ENCODE results near the gene DCDC1.
"Not testable (repeated sequence)": the region's sequence is repeated elsewhere in the genome, so short reads cannot be mapped to it uniquely, and the experiment has no call there.

The DCDC1 gene

DNA sequence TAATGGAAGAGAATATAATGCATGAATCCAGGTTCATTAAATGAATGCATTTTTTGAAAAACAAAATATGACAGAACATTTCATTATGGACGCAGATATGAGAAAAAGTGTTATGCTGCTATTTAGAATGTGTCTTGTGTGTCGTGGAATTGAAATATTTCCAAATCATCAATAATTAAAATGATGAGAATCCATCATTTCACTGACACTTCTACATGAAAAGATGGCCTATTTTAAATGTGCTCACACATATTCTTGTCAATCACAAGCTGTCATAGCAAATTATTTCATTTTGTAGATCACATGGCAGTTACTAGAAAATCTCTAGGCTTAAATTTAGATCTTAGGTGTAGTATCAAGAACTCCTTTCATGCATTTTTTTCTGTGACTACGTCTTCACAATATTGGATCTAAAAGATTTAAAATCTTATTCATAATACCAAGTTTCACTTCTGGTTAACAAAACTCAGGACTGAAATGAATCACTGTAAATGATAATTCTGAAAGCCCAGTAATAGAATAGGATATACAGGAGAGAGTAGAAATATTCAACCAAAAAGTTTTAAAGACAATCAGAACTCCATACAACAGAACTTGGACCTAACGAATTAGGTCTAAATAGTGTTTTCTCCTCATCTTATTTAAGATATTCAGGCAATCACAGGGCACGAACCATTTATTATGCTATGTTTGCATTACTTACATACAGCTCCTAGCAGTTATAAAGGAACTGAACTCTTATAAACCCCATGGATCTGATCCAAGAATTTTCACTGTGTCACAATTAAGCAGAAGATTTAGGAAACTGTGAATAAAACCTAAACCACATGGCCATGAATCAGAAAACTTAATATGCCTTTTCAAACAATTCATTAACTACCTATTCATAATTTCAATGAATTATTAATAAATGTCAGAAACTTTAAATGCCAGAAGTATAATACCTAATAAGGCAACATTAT is 67.7 kb downstream of the DCDC1 start:
- DNase-seq (ENCODE audit: low read depth in 2 of 2), result no peak
- no peak overlapping the region for H3K4me3 ChIP-seq (replicated peaks in 1 of 2; ENCODE audit: low read depth in 2 of 2, low read length in 2 of 2)
- TF ChIP-seq, protein P1, sequence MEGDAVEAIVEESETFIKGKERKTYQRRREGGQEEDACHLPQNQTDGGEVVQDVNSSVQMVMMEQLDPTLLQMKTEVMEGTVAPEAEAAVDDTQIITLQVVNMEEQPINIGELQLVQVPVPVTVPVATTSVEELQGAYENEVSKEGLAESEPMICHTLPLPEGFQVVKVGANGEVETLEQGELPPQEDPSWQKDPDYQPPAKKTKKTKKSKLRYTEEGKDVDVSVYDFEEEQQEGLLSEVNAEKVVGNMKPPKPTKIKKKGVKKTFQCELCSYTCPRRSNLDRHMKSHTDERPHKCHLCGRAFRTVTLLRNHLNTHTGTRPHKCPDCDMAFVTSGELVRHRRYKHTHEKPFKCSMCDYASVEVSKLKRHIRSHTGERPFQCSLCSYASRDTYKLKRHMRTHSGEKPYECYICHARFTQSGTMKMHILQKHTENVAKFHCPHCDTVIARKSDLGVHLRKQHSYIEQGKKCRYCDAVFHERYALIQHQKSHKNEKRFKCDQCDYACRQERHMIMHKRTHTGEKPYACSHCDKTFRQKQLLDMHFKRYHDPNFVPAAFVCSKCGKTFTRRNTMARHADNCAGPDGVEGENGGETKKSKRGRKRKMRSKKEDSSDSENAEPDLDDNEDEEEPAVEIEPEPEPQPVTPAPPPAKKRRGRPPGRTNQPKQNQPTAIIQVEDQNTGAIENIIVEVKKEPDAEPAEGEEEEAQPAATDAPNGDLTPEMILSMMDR (IDR thresholded peaks at IDR 0.05; ENCODE audit: low read depth, low read length), result no peak

DNA sequence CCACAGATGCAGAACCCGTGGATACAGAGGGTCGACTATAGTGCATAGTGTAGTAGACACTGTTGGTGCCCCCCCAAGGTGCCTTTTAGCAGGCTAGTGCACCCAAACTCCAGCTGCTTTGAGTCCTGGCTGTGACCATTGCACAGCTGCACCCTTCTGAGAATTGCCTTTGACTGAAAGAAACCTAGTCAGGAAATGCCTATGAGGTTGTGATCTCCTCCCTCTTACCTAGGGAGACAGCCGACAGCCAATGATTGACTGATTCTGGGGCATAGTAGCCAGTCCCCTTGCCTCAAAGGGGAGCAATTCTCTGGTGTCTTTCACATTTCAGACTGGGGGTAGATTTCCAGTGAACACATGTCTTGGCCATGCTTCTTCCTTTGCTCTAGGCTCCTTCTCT is 74.2 kb downstream of the DCDC1 start:
- no peak overlapping the region for H3K4me3 ChIP-seq (replicated peaks in 1 of 2; ENCODE audit: low read depth in 2 of 2, low read length in 2 of 2)
- DNase-seq (ENCODE audit: low read depth in 2 of 2), result no peak
- TF ChIP-seq, protein P1 (IDR thresholded peaks at IDR 0.05; ENCODE audit: low read depth, low read length), result no peak

DNA sequence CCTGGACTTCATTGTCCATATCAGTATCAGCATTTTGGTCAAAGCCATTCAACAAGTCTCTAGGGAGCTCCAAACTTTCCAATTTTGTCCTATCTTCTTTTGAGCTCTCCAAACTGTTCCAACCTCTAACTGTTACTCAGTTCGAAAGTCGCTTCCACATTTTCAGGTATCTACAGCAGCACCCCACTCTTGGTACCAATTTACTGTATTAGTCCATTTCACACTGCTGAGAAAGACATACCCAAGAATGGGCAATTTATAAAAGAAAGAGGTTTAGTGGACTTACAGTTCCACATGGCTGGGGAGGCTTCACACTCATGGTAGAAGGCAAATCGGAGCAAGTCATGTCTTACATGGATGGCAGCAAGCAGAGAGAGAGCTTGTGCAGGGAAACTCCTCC is 96.0 kb downstream of the DCDC1 start:
- not testable (repeated sequence) for H3K4me3 ChIP-seq (replicated peaks in 1 of 2; ENCODE audit: low read depth in 2 of 2, low read length in 2 of 2)

DNA sequence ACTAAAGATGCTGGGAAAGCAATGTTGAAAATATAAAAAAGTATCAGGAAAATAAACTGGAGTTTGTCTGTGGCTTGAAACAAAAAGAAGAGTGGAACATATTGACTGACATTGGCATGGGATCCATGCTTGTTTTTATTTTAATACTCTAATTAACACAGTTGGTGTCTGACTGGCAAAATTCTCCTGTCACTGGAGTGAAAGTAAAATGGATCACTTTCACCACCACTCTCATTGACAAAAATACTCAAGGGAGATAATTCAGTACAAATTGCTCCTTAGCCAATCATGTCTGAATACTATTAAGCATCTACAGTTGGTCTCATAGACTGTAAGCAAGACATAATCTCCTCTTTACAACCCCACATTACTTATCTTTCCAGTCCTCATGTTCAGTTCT is 101.8 kb downstream of the DCDC1 start:
- DNase-seq (ENCODE audit: low read depth in 2 of 2), result no peak

More for the DNA sequence above, 96.0 kb downstream of the DCDC1 start:
- not testable (repeated sequence) for DNase-seq (ENCODE audit: low read depth in 2 of 2)

DNA sequence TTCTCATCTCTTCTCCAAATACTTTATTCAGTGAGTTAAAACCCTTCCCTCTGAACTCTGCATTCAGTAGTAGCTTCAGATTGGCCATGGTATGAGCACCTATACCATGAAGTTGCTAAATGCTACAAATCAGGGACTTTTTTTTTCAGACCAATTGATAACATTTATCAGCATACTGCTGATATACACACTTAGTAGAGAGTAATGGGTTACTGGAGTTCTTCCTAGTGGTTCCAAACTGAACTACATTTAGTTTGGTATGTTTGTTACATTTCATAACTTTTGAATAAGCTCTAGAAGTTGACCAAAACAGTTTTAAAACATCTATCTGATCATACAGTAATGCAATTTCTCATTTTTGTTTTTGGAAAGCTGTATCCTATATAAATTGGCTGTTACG is 104.7 kb downstream of the DCDC1 start:
- DNase-seq (ENCODE audit: low read depth in 2 of 2), result no peak
- TF ChIP-seq, protein P1 (IDR thresholded peaks at IDR 0.05; ENCODE audit: low read depth, low read length), result no peak
- no peak overlapping the region for H3K4me3 ChIP-seq (replicated peaks in 1 of 2; ENCODE audit: low read depth in 2 of 2, low read length in 2 of 2)

More for the DNA sequence above, 101.8 kb downstream of the DCDC1 start:
- H3K4me3 ChIP-seq (replicated peaks in 1 of 2; ENCODE audit: low read depth in 2 of 2, low read length in 2 of 2), result no peak overlapping the region
- TF ChIP-seq, protein P1 (IDR thresholded peaks at IDR 0.05; ENCODE audit: low read depth, low read length), result no peak

DNA sequence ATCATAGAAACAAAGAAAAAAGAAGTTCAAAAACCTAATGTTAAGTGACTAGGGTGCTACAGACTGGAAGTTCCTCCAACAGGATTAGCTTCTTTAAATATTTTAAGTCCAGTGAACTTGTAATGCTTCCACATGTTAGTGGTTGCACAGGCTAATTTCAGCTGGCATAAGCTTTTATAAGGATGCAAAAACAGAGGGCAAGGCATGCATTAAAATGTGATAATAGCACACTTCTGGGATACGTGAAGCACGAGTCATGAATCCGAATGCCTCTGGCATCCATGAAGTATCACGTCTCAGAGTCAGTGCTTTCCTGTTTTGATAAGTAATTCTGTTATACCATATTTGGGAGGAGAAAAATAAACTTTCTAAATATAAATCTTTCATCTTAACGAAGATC is 106.8 kb downstream of the DCDC1 start:
- no peak overlapping the region for H3K4me3 ChIP-seq (replicated peaks in 1 of 2; ENCODE audit: low read depth in 2 of 2, low read length in 2 of 2)
- peak; percentile 3 to 5 for DNase-seq (ENCODE audit: low read depth in 2 of 2)
- TF ChIP-seq, protein P1 (IDR thresholded peaks at IDR 0.05; ENCODE audit: low read depth, low read length), result no peak

DNA sequence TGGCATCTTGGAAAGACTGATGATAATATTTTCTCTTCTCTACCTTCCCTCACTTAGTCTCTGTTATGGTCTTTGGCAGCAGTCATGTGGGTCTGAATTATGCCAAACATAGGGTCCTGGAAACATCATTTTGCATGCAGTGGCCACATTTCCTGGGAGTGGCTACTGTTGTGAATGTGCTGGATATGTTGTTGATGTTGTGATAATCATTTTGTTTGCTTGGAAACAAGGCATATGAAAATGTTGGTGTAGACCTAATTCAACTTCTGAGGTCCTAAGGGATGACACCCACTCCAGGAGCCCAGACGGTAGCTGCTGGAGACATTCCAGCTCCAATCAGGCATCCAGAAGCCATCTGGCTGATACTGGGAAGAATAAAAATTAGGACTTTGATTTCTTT is 109.7 kb downstream of the DCDC1 start:
- H3K4me3 ChIP-seq (replicated peaks in 1 of 2; ENCODE audit: low read depth in 2 of 2, low read length in 2 of 2), result no peak overlapping the region
- no peak for DNase-seq (ENCODE audit: low read depth in 2 of 2)
- TF ChIP-seq, protein P1 (IDR thresholded peaks at IDR 0.05; ENCODE audit: low read depth, low read length), result no peak

All from cardiac fibroblast (primary cell).